Peyer's patch (tissue), 4 donors: ENCODE measurements around the gene FGF4.

Experiments used
- CTCF ChIP-seq, 6 experiments: fragments of 450-650 bp in 4 of 6; fragments of 200-600 bp in 2 of 6; sonication (generic) in 1 of 6; IDR thresholded peaks; one replicate each; pipeline ENCODE4 v1.5.1; 2017 to 2019; ENCODE audit warnings: antibody characterized with exemption in 6 of 6, mild to moderate bottlenecking in 3 of 6, moderate library complexity in 1 of 6
- POLR2A ChIP-seq, 2 donors: fragments of 450-650 bp; IDR thresholded peaks; one replicate each; pipeline ENCODE4 v1.5.1; 2017; ENCODE audit warnings: antibody characterized with exemption in 2 of 2, mild to moderate bottlenecking in 2 of 2, moderate library complexity in 2 of 2

GRCh38 chr11:69721745-69722144, 53.4 kb downstream of the FGF4 start:
- TF ChIP-seq CTCF (IDR thresholded peaks at IDR 0.05), result peak in 3 of 6 experiments; percentile 40 to 52 (median 47)
- TF ChIP-seq POLR2A (IDR thresholded peaks at IDR 0.05), result no peak
